ENCODE results near the gene ZFP36L1. TPM values are rescaled to one million over a fixed set of nuclear protein-coding genes. Genes with fewer than 3 reads are reported as not detected.

Gene ZFP36L1
- total RNA-seq, 2 experiments from 2014 or later = 254 to 258 TPM

GRCh38 chr14:68788275-68788995 is 4.4 kb downstream of the ZFP36L1 start:
- intact Hi-C loops (cut with DNase I, micrococcal nuclease) = loop anchor here (2.0 to 10.0 kb wide), 6 partner anchors 161 to 504 kb away; no protein-coding TSS in a partner anchor
- Histone ChIP-seq H3K4me3 (ENCODE audit: low read length) (peak overlapping the region; percentile 98), H3K36me3 (ENCODE audit: insufficient read depth, low read length) (peaks cover 42% of the 10 kb centered on the region), H3K9me3 (ENCODE audit: control insufficient read depth in 1 of 2, insufficient read depth in 1 of 2, low read length in 2 of 2) (no peaks in the 10 kb centered on the region), H3K27me3 (ENCODE audit: control insufficient read depth in 1 of 2, insufficient read depth in 2 of 2, low read length in 2 of 2) (no peaks in the 10 kb centered on the region), H3K27ac (ENCODE audit: low read depth in 1 of 2, low read length in 2 of 2) (peak overlapping the region; percentile 23 to 100), H3K4me1 (ENCODE audit: insufficient read depth, low read length) (peaks cover 61% of the 10 kb centered on the region)
- peak overlapping the region; percentile 92 for H3K4me3 Mint-ChIP-seq
- H3K27me3 Mint-ChIP-seq = no peaks in the 10 kb centered on the region
- POLR2A ChIA-PET = interaction anchor here (0.6 to 15.8 kb wide), 40 partner anchors 7 to 851 kb away, joined by 3 to 816 read pairs (median 5); no protein-coding TSS in a partner anchor
- DNase-seq (peak in 1 of 14 experiments; percentile 23), ATAC-seq (ENCODE audit: poor library complexity) (no peak)
- no peak for TF ChIP-seq CTCF (IDR thresholded peaks at IDR 0.05)
- CTCF ChIA-PET = interaction anchor here (0.7 to 9.3 kb wide), 16 partner anchors 8 to 539 kb away, joined by 3 to 115 read pairs (median 4); no protein-coding TSS in a partner anchor
- H3K9me3 Mint-ChIP-seq = no peaks in the 10 kb centered on the region
- peak overlapping the region; percentile 99 for H3K27ac Mint-ChIP-seq
- peaks cover 59% of the 10 kb centered on the region for H3K4me1 Mint-ChIP-seq (ENCODE audit: low read depth)
- H3K36me3 Mint-ChIP-seq (ENCODE audit: low read depth) = peaks cover 75% of the 10 kb centered on the region

- Mint-ChIP-seq H3K4me3 (peak overlapping the region; percentile 78), H3K4me1 (ENCODE audit: low read depth) (peaks cover 70% of the 10 kb centered on the region)
- peak; percentile 18 for ATAC-seq (ENCODE audit: poor library complexity)
Observed at GRCh38 chr14:68787092-68787992, 5.5 kb downstream of the ZFP36L1 start.

More at GRCh38 chr14:68787092-68787992, 5.5 kb downstream of the ZFP36L1 start:
- intact Hi-C loops (cut with DNase I, micrococcal nuclease) = loop anchor here (5.0 to 10.0 kb wide), 5 partner anchors 160 to 503 kb away; no protein-coding TSS in a partner anchor
- peak in 8 of 14 experiments; percentile 30 to 60 (median 48) for DNase-seq
- no peak for TF ChIP-seq CTCF (IDR thresholded peaks at IDR 0.05)
- peak overlapping the region; percentile 27 to 69 for H3K27ac ChIP-seq (ENCODE audit: low read depth in 1 of 2, low read length in 2 of 2)
- Mint-ChIP-seq H3K27me3 (no peaks in the 10 kb centered on the region), H3K27ac (peak overlapping the region; percentile 99), H3K9me3 (no peaks in the 10 kb centered on the region), H3K36me3 (ENCODE audit: low read depth) (peaks cover 64% of the 10 kb centered on the region)
- CTCF ChIA-PET = interaction anchor here (0.6 to 9.3 kb wide), 10 partner anchors 7 to 856 kb away, joined by 3 to 115 read pairs (median 4); no protein-coding TSS in a partner anchor
- H3K9me3 ChIP-seq (ENCODE audit: control insufficient read depth in 1 of 2, insufficient read depth in 1 of 2, low read length in 2 of 2) = no peaks in the 10 kb centered on the region
- POLR2A ChIA-PET = interaction anchor here (0.6 to 15.8 kb wide), 33 partner anchors 6 to 843 kb away, joined by 3 to 816 read pairs (median 4); no protein-coding TSS in a partner anchor
- H3K36me3 ChIP-seq (ENCODE audit: insufficient read depth, low read length) = peaks cover 42% of the 10 kb centered on the region
- H3K4me1 ChIP-seq (ENCODE audit: insufficient read depth, low read length) = peaks cover 69% of the 10 kb centered on the region
- no peaks in the 10 kb centered on the region for H3K27me3 ChIP-seq (ENCODE audit: control insufficient read depth in 1 of 2, insufficient read depth in 2 of 2, low read length in 2 of 2)
- peak overlapping the region; percentile 26 for H3K4me3 ChIP-seq (ENCODE audit: low read length)
